Sigmoid colon (tissue), 7 donors: ENCODE data around the gene MYO3A. TPM values are rescaled to one million over a fixed set of nuclear protein-coding genes. Genes with fewer than 3 reads are reported as not detected.

Experiments used
- DNase-seq: peaks from one replicate; pipeline ENCODE4 v3.0.0-alpha.2; 2019
- H3K27ac ChIP-seq, 4 donors: fragments of 200-600 bp; sonication (generic); one replicate each; pipeline ENCODE4 v1.5.1; 2016 to 2019; ENCODE audit warnings: mild to moderate bottlenecking in 1 of 4
- H3K27me3 ChIP-seq, 3 donors: fragments of 200-600 bp; sonication (generic); one replicate each; pipeline ENCODE4 v1.5.1; 2019; ENCODE audit warnings: mild to moderate bottlenecking in 1 of 3
- H3K36me3 ChIP-seq, 4 donors: fragments of 200-600 bp; sonication (generic); one replicate each; pipeline ENCODE4 v1.5.1; 2016 to 2019
- H3K4me1 ChIP-seq, 4 donors: fragments of 200-600 bp; sonication (generic); one replicate each; pipeline ENCODE4 v1.5.1; 2017 to 2019
- H3K4me3 ChIP-seq, 4 donors: fragments of 200-600 bp; sonication (generic); one replicate each; pipeline ENCODE4 v1.5.1; 2017 to 2019; ENCODE audit warnings: mild to moderate bottlenecking in 2 of 4, moderate library complexity in 1 of 4
- H3K9me3 ChIP-seq, 4 donors: fragments of 200-600 bp in 3 of 4; sonication (generic) in 3 of 4; one replicate each; pipeline versions ENCODE4 v1.5.1 to v1.6.1; 2013 to 2019
- CTCF ChIP-seq, 4 experiments: fragments of 450-650 bp in 3 of 4; fragments of 200-600 bp in 1 of 4; IDR thresholded peaks; one replicate each; pipeline ENCODE4 v1.5.1; 2016 to 2019; ENCODE audit warnings: antibody characterized with exemption in 4 of 4, mild to moderate bottlenecking in 3 of 4, moderate library complexity in 2 of 4
- EP300 ChIP-seq, 4 donors: sonication (generic); formaldehyde crosslinking; IDR thresholded peaks; one replicate each; pipeline ENCODE4 v1.6.1; 2017; ENCODE audit warnings: antibody characterized with exemption in 4 of 4
- POLR2A ChIP-seq, 2 donors: fragments of 450-650 bp; IDR thresholded peaks; one replicate each; pipeline ENCODE4 v1.6.1; 2016; ENCODE audit warnings: antibody characterized with exemption in 2 of 2, mild to moderate bottlenecking in 2 of 2, moderate library complexity in 2 of 2
- POLR2AphosphoS5 ChIP-seq, 4 donors: sonication (generic); formaldehyde crosslinking; IDR thresholded peaks; one replicate each; pipeline ENCODE4 v1.6.1; 2017; ENCODE audit warnings: antibody characterized with exemption in 4 of 4
- WGBS, 2 donors: extraction: QIAGEN DNeasy Blood & Tissue Kit; methylation state at CpG; one replicate each; pipeline ENCODE4 v1.1.7; 2013; 5-methylcytosine and 5-hydroxymethylcytosine counted together
- intact Hi-C: fragments of 100-400 bp; cut with DNase I; formaldehyde crosslinking; loops from one replicate; pipeline ENCODE4 v1.15.1; 2023
- polyA plus RNA-seq, 3 donors: library from polyadenylated mRNA; stranded (reverse); fragments of 200-250 nt; gene quantifications; one replicate each; pipeline ENCODE4 v1.2.3, GENCODE V29; 2013
- total RNA-seq, 4 donors: library from RNA; depleted of rRNA; stranded (reverse); fragments of >200 nt; gene quantifications; one replicate each; pipeline ENCODE4 v1.1.0, GENCODE V29; 2016
- donor health status: healthy with polysubstance abuse.
- donor health status: Bipolar disorder and iron deficiency.
- donor health status: healthy.

Gene MYO3A
- total and polyA plus RNA-seq, 7 donors: 0.33 to 0.71 (median 0.54) TPM; not detected in 4

- intact Hi-C loops: no loop called here
- Histone ChIP-seq H3K27me3 (peaks cover 0 to 4% (median 0%) of the 10 kb centered on the region in 3 donors), H3K27ac (no peak overlapping the region), H3K4me3 (no peak overlapping the region), H3K9me3 (no peaks in the 10 kb centered on the region), H3K4me1 (no peaks in the 10 kb centered on the region), H3K36me3 (no peaks in the 10 kb centered on the region)
- DNase-seq: no peak
- TF ChIP-seq POLR2A (IDR thresholded peaks at IDR 0.05): no peak
- TF ChIP-seq EP300 (IDR thresholded peaks at IDR 0.05): no peak
- TF ChIP-seq POLR2AphosphoS5 (IDR thresholded peaks at IDR 0.05): no peak
- TF ChIP-seq CTCF (IDR thresholded peaks at IDR 0.05): no peak
- 45 to 48% methylated on average over 5 of the region's 5 CpGs for WGBS, 2 donors
Observed at GRCh38 chr10:26243351-26243720, 309.3 kb downstream of the MYO3A start.

GRCh38 chr10:26249681-26250080 is 315.7 kb downstream of the MYO3A start:
- no peak for TF ChIP-seq POLR2AphosphoS5 (IDR thresholded peaks at IDR 0.05)
- TF ChIP-seq EP300 (IDR thresholded peaks at IDR 0.05): no peak
- TF ChIP-seq CTCF (IDR thresholded peaks at IDR 0.05): no peak
- TF ChIP-seq POLR2A (IDR thresholded peaks at IDR 0.05): no peak
- no peaks in the 10 kb centered on the region for H3K4me1 ChIP-seq
- no peaks in the 10 kb centered on the region for H3K27me3 ChIP-seq
- no peak for DNase-seq
- H3K9me3 ChIP-seq: no peaks in the 10 kb centered on the region
- H3K4me3 ChIP-seq: no peak overlapping the region
- H3K27ac ChIP-seq: no peak overlapping the region
- WGBS, 2 donors: 83 to 87% methylated on average over 6 of the region's 6 CpGs
- intact Hi-C loops: no loop called here
- no peaks in the 10 kb centered on the region for H3K36me3 ChIP-seq

GRCh38 chr10:26251925-26252324 is 317.9 kb downstream of the MYO3A start:
- Histone ChIP-seq H3K36me3 (no peaks in the 10 kb centered on the region), H3K9me3 (no peaks in the 10 kb centered on the region), H3K27ac (no peak overlapping the region), H3K27me3 (no peaks in the 10 kb centered on the region), H3K4me1 (no peaks in the 10 kb centered on the region), H3K4me3 (no peak overlapping the region)
- TF ChIP-seq POLR2AphosphoS5 (IDR thresholded peaks at IDR 0.05) (no peak), POLR2A (IDR thresholded peaks at IDR 0.05) (no peak), EP300 (IDR thresholded peaks at IDR 0.05) (no peak), CTCF (IDR thresholded peaks at IDR 0.05) (no peak)
- intact Hi-C loops: no loop called here
- WGBS, 2 donors: 87 to 88% methylated on average over 6 of the region's 6 CpGs
- no peak for DNase-seq

GRCh38 chr10:26254616-26255015 is 320.6 kb downstream of the MYO3A start:
- TF ChIP-seq CTCF (IDR thresholded peaks at IDR 0.05): no peak
- no peak for TF ChIP-seq POLR2A (IDR thresholded peaks at IDR 0.05)
- no peak for TF ChIP-seq EP300 (IDR thresholded peaks at IDR 0.05)
- TF ChIP-seq POLR2AphosphoS5 (IDR thresholded peaks at IDR 0.05): no peak
- intact Hi-C loops: no loop called here
- 73% methylated on average over 7 of the region's 7 CpGs for WGBS, 2 donors
- Histone ChIP-seq H3K9me3 (no peaks in the 10 kb centered on the region), H3K4me1 (no peaks in the 10 kb centered on the region), H3K36me3 (no peaks in the 10 kb centered on the region), H3K27me3 (no peaks in the 10 kb centered on the region), H3K27ac (no peak overlapping the region), H3K4me3 (no peak overlapping the region)
- no peak for DNase-seq

- WGBS, 2 donors: 14 to 52% methylated on average over 1 of the region's 1 CpG
- Histone ChIP-seq H3K27ac (no peak overlapping the region), H3K4me3 (no peak overlapping the region), H3K4me1 (no peaks in the 10 kb centered on the region), H3K27me3 (no peaks in the 10 kb centered on the region), H3K36me3 (no peaks in the 10 kb centered on the region), H3K9me3 (no peaks in the 10 kb centered on the region)
- intact Hi-C loops: no loop called here
- TF ChIP-seq POLR2AphosphoS5 (IDR thresholded peaks at IDR 0.05): no peak
- no peak for TF ChIP-seq EP300 (IDR thresholded peaks at IDR 0.05)
- TF ChIP-seq POLR2A (IDR thresholded peaks at IDR 0.05): no peak
- TF ChIP-seq CTCF (IDR thresholded peaks at IDR 0.05): no peak
- DNase-seq: no peak
Observed at GRCh38 chr10:26259341-26259740, 325.3 kb downstream of the MYO3A start.
